ENCODE results near the gene SPECC1L.
"Not testable (repeated sequence)": the region's sequence is repeated elsewhere in the genome, so short reads cannot be mapped to it uniquely, and the experiment has no call there.

SPECC1L gene

GRCh38 chr22:24247011-24247507 lies 23.6 kb upstream of the SPECC1L start:
- Histone ChIP-seq H3K4me1 (ENCODE audit: control insufficient read depth, insufficient read depth, low read length, poor library complexity, severe bottlenecking) (peaks cover 36% of the 10 kb centered on the region), H3K9me3 (ENCODE audit: control insufficient read depth, low read length) (no peaks in the 10 kb centered on the region), H3K4me3 (ENCODE audit: extremely low read depth, insufficient read depth, low read length, poor library complexity, severe bottlenecking) (no peak overlapping the region), H3K36me3 (ENCODE audit: control insufficient read depth, insufficient read depth, low read length) (no peaks in the 10 kb centered on the region), H3K27ac (ENCODE audit: low read depth, low read length, severe bottlenecking) (no peak overlapping the region)
- WGBS, 2 experiments (ENCODE audit: insufficient coverage in 2 of 2) = 94 to 100% methylated on average over 1 to 5 of the region's 6 CpGs

GRCh38 chr22:24247564-24248344 lies 22.9 kb upstream of the SPECC1L start:
- WGBS, 2 experiments (ENCODE audit: insufficient coverage in 2 of 2) = 33 to 37% methylated on average over 13 to 16 of the region's 23 CpGs
- no peak overlapping the region for H3K27ac ChIP-seq (ENCODE audit: low read depth, low read length, severe bottlenecking)
- peaks cover 29% of the 10 kb centered on the region for H3K4me1 ChIP-seq (ENCODE audit: control insufficient read depth, insufficient read depth, low read length, poor library complexity, severe bottlenecking)
- no peaks in the 10 kb centered on the region for H3K36me3 ChIP-seq (ENCODE audit: control insufficient read depth, insufficient read depth, low read length)
- no peak overlapping the region for H3K4me3 ChIP-seq (ENCODE audit: extremely low read depth, insufficient read depth, low read length, poor library complexity, severe bottlenecking)
- H3K9me3 ChIP-seq (ENCODE audit: control insufficient read depth, low read length) = no peaks in the 10 kb centered on the region

- not testable (repeated sequence) for H3K36me3 ChIP-seq (ENCODE audit: control insufficient read depth, insufficient read depth, low read length); H3K27ac ChIP-seq (ENCODE audit: low read depth, low read length, severe bottlenecking); H3K4me3 ChIP-seq (ENCODE audit: extremely low read depth, insufficient read depth, low read length, poor library complexity, severe bottlenecking); H3K9me3 ChIP-seq (ENCODE audit: control insufficient read depth, low read length)
- H3K4me1 ChIP-seq (ENCODE audit: control insufficient read depth, insufficient read depth, low read length, poor library complexity, severe bottlenecking) = peaks cover 21% of the 10 kb centered on the region
- WGBS, 2 experiments (ENCODE audit: insufficient coverage in 2 of 2) = 89% methylated on average over 5 of the region's 15 CpGs; no CpG with 5 or more reads in 1 of the 2 experiments
These were observed 22.0 kb upstream of the SPECC1L start for GRCh38 chr22:24248611-24249010.

GRCh38 chr22:24249413-24249812 lies 21.2 kb upstream of the SPECC1L start:
- H3K27ac ChIP-seq (ENCODE audit: low read depth, low read length, severe bottlenecking); H3K9me3 ChIP-seq (ENCODE audit: control insufficient read depth, low read length); H3K36me3 ChIP-seq (ENCODE audit: control insufficient read depth, insufficient read depth, low read length); H3K4me3 ChIP-seq (ENCODE audit: extremely low read depth, insufficient read depth, low read length, poor library complexity, severe bottlenecking): not testable (repeated sequence)
- 100% methylated on average over 1 of the region's 8 CpGs; no CpG with 5 or more reads in 1 of the 2 experiments for WGBS, 2 experiments (ENCODE audit: insufficient coverage in 2 of 2)
- H3K4me1 ChIP-seq (ENCODE audit: control insufficient read depth, insufficient read depth, low read length, poor library complexity, severe bottlenecking) = peaks cover 20% of the 10 kb centered on the region

GRCh38 chr22:24251286-24251685 lies 19.3 kb upstream of the SPECC1L start:
- not testable (repeated sequence) for H3K27ac ChIP-seq (ENCODE audit: low read depth, low read length, severe bottlenecking); H3K9me3 ChIP-seq (ENCODE audit: control insufficient read depth, low read length); H3K36me3 ChIP-seq (ENCODE audit: control insufficient read depth, insufficient read depth, low read length); H3K4me1 ChIP-seq (ENCODE audit: control insufficient read depth, insufficient read depth, low read length, poor library complexity, severe bottlenecking); H3K4me3 ChIP-seq (ENCODE audit: extremely low read depth, insufficient read depth, low read length, poor library complexity, severe bottlenecking)
- WGBS, 2 experiments (ENCODE audit: insufficient coverage in 2 of 2) = no CpG with 5 or more reads among the region's 28 CpGs

- H3K27ac ChIP-seq (ENCODE audit: low read depth, low read length, severe bottlenecking); H3K4me1 ChIP-seq (ENCODE audit: control insufficient read depth, insufficient read depth, low read length, poor library complexity, severe bottlenecking); H3K9me3 ChIP-seq (ENCODE audit: control insufficient read depth, low read length); H3K4me3 ChIP-seq (ENCODE audit: extremely low read depth, insufficient read depth, low read length, poor library complexity, severe bottlenecking); H3K36me3 ChIP-seq (ENCODE audit: control insufficient read depth, insufficient read depth, low read length): not testable (repeated sequence)
- whole genome bisulfite sequencing, 2 experiments (ENCODE audit: insufficient coverage in 2 of 2) = 91 to 94% methylated on average over 4 to 5 of the region's 12 CpGs
These were observed 17.5 kb upstream of the SPECC1L start for GRCh38 chr22:24253126-24253525.

- not testable (repeated sequence) for H3K36me3 ChIP-seq (ENCODE audit: control insufficient read depth, insufficient read depth, low read length); H3K4me3 ChIP-seq (ENCODE audit: extremely low read depth, insufficient read depth, low read length, poor library complexity, severe bottlenecking); H3K9me3 ChIP-seq (ENCODE audit: control insufficient read depth, low read length); H3K27ac ChIP-seq (ENCODE audit: low read depth, low read length, severe bottlenecking); H3K4me1 ChIP-seq (ENCODE audit: control insufficient read depth, insufficient read depth, low read length, poor library complexity, severe bottlenecking)
- 90% methylated on average over 2 of the region's 13 CpGs; no CpG with 5 or more reads in 1 of the 2 experiments for WGBS, 2 experiments (ENCODE audit: insufficient coverage in 2 of 2)
These were observed 14.5 kb upstream of the SPECC1L start for GRCh38 chr22:24256136-24256535.

- H3K9me3 ChIP-seq (ENCODE audit: control insufficient read depth, low read length); H3K4me1 ChIP-seq (ENCODE audit: control insufficient read depth, insufficient read depth, low read length, poor library complexity, severe bottlenecking); H3K4me3 ChIP-seq (ENCODE audit: extremely low read depth, insufficient read depth, low read length, poor library complexity, severe bottlenecking); H3K36me3 ChIP-seq (ENCODE audit: control insufficient read depth, insufficient read depth, low read length); H3K27ac ChIP-seq (ENCODE audit: low read depth, low read length, severe bottlenecking): not testable (repeated sequence)
- WGBS, 2 experiments (ENCODE audit: insufficient coverage in 2 of 2) = 98 to 100% methylated on average over 4 to 5 of the region's 7 CpGs
These were observed 13.9 kb upstream of the SPECC1L start for GRCh38 chr22:24256736-24257135.

GRCh38 chr22:24259459-24259858 lies 11.2 kb upstream of the SPECC1L start:
- WGBS, 2 experiments (ENCODE audit: insufficient coverage in 2 of 2) = no CpG with 5 or more reads among the region's 10 CpGs
- not testable (repeated sequence) for H3K4me1 ChIP-seq (ENCODE audit: control insufficient read depth, insufficient read depth, low read length, poor library complexity, severe bottlenecking); H3K9me3 ChIP-seq (ENCODE audit: control insufficient read depth, low read length); H3K4me3 ChIP-seq (ENCODE audit: extremely low read depth, insufficient read depth, low read length, poor library complexity, severe bottlenecking); H3K27ac ChIP-seq (ENCODE audit: low read depth, low read length, severe bottlenecking); H3K36me3 ChIP-seq (ENCODE audit: control insufficient read depth, insufficient read depth, low read length)

- not testable (repeated sequence) for H3K27ac ChIP-seq (ENCODE audit: low read depth, low read length, severe bottlenecking); H3K36me3 ChIP-seq (ENCODE audit: control insufficient read depth, insufficient read depth, low read length); H3K4me1 ChIP-seq (ENCODE audit: control insufficient read depth, insufficient read depth, low read length, poor library complexity, severe bottlenecking); H3K9me3 ChIP-seq (ENCODE audit: control insufficient read depth, low read length); H3K4me3 ChIP-seq (ENCODE audit: extremely low read depth, insufficient read depth, low read length, poor library complexity, severe bottlenecking)
- WGBS, 2 experiments (ENCODE audit: insufficient coverage in 2 of 2) = 94 to 95% methylated on average over 17 of the region's 18 CpGs
These were observed 8.4 kb upstream of the SPECC1L start for GRCh38 chr22:24262185-24262749.

- not testable (repeated sequence) for H3K27ac ChIP-seq (ENCODE audit: low read depth, low read length, severe bottlenecking); H3K36me3 ChIP-seq (ENCODE audit: control insufficient read depth, insufficient read depth, low read length); H3K4me1 ChIP-seq (ENCODE audit: control insufficient read depth, insufficient read depth, low read length, poor library complexity, severe bottlenecking); H3K4me3 ChIP-seq (ENCODE audit: extremely low read depth, insufficient read depth, low read length, poor library complexity, severe bottlenecking); H3K9me3 ChIP-seq (ENCODE audit: control insufficient read depth, low read length)
- 100% methylated on average over 5 of the region's 19 CpGs; no CpG with 5 or more reads in 1 of the 2 experiments for WGBS, 2 experiments (ENCODE audit: insufficient coverage in 2 of 2)
These were observed 7.2 kb upstream of the SPECC1L start for GRCh38 chr22:24263479-24263878.

Measured in mesodermal cell (in vitro differentiated cells).